H9 (cell line): ENCODE data around the gene PCDH9. TPM values are rescaled to one million over a fixed set of nuclear protein-coding genes. Genes with fewer than 3 reads are reported as not detected.

ENCODE experiments used
- DNase-seq: peaks from one replicate; pipeline ENCODE4 v3.0.0-alpha.2; 2017
- H2AFZ ChIP-seq: one replicate; pipeline ENCODE4 v1.6.1; 2013; ENCODE audit warnings: mild to moderate bottlenecking, low read length, control low read depth, moderate library complexity
- H2AK5ac ChIP-seq: 2 replicates; pipeline ENCODE4 v1.6.1; 2013; ENCODE audit warnings: low read length, control low read depth, mixed read lengths; ENCODE audit not compliant: insufficient read length
- H2BK120ac ChIP-seq: one replicate; pipeline ENCODE4 v1.6.1; 2013; ENCODE audit warnings: low read depth, mild to moderate bottlenecking, low read length, control low read depth, inconsistent platforms; ENCODE audit not compliant: poor library complexity, severe bottlenecking
- H2BK12ac ChIP-seq: 2 replicates; pipeline ENCODE4 v1.6.1; 2013; ENCODE audit warnings: low read length, control low read depth, mixed read lengths, low read depth; ENCODE audit not compliant: insufficient read length
- H2BK15ac ChIP-seq: 2 replicates; pipeline ENCODE4 v1.6.1; 2013; ENCODE audit warnings: low read depth, low read length, control low read depth
- H2BK20ac ChIP-seq: one replicate; pipeline ENCODE4 v1.6.1; 2013; ENCODE audit warnings: low read depth, mild to moderate bottlenecking, low read length, control low read depth, inconsistent platforms; ENCODE audit not compliant: poor library complexity, severe bottlenecking
- H2BK5ac ChIP-seq: 2 replicates; pipeline ENCODE4 v1.6.1; 2013; ENCODE audit warnings: low read length, control low read depth, mixed read lengths; ENCODE audit not compliant: insufficient read length
- H3K14ac ChIP-seq: 2 replicates; pipeline ENCODE4 v1.6.1; 2013; ENCODE audit warnings: low read length, control low read depth; ENCODE audit not compliant: insufficient read depth
- H3K18ac ChIP-seq: 2 replicates; pipeline ENCODE4 v1.6.1; 2013; ENCODE audit warnings: low read depth, mild to moderate bottlenecking, mixed read lengths, low read length, control low read depth; ENCODE audit not compliant: insufficient read length
- H3K23ac ChIP-seq: 2 replicates; pipeline ENCODE4 v1.6.1; 2013; ENCODE audit warnings: low read length, control low read depth, mixed read lengths, low read depth; ENCODE audit not compliant: insufficient read length
- H3K23me2 ChIP-seq: 2 replicates; pipeline ENCODE4 v1.6.1; 2013; ENCODE audit warnings: low read depth, mild to moderate bottlenecking, mixed read lengths, low read length, control low read depth; ENCODE audit not compliant: insufficient read length, poor library complexity, severe bottlenecking
- H3K27ac ChIP-seq: 2 replicates; pipeline ENCODE4 v1.5.1; 2013; ENCODE audit warnings: low read length, control low read depth, mixed read lengths, low read depth; ENCODE audit not compliant: insufficient read length
- H3K27me3 ChIP-seq: 2 replicates; pipeline ENCODE4 v1.6.1; 2013; ENCODE audit warnings: low read length, control low read depth, inconsistent platforms; ENCODE audit not compliant: insufficient read depth
- H3K4ac ChIP-seq: 2 replicates; pipeline ENCODE4 v1.6.1; 2013; ENCODE audit warnings: low read depth, mild to moderate bottlenecking, control low read depth, inconsistent platforms, low read length, moderate library complexity
- H3K4me1 ChIP-seq: 2 replicates; pipeline ENCODE4 v1.6.1; 2013; ENCODE audit warnings: low read length, control low read depth, inconsistent platforms; ENCODE audit not compliant: insufficient read depth
- H3K4me2 ChIP-seq: 2 replicates; pipeline ENCODE4 v1.6.1; 2013; ENCODE audit warnings: low read length, control low read depth, mixed read lengths; ENCODE audit not compliant: insufficient read length, insufficient read depth
- H3K56ac ChIP-seq: 2 replicates; pipeline ENCODE4 v1.6.1; 2013; ENCODE audit warnings: low read depth, mild to moderate bottlenecking, mixed read lengths, low read length, control low read depth; ENCODE audit not compliant: insufficient read length
- H3K79me1 ChIP-seq: 2 replicates; pipeline ENCODE4 v1.6.1; 2013; ENCODE audit warnings: low read depth, mild to moderate bottlenecking, moderate library complexity, low read length, control low read depth, inconsistent platforms; ENCODE audit not compliant: insufficient read depth, poor library complexity, severe bottlenecking
- H3K79me2 ChIP-seq: 2 replicates; pipeline ENCODE4 v1.6.1; 2013; ENCODE audit warnings: low read length, control low read depth, inconsistent platforms; ENCODE audit not compliant: insufficient read depth
- H3K9ac ChIP-seq: 2 replicates; pipeline ENCODE4 v1.6.1; 2013; ENCODE audit warnings: low read length, control low read depth, mixed read lengths; ENCODE audit not compliant: insufficient read length; ENCODE audit errors: extremely low read depth
- H3K9me3 ChIP-seq: one replicate; pipeline ENCODE4 v1.6.1; 2013; ENCODE audit warnings: low read depth, low read length, inconsistent platforms; ENCODE audit not compliant: control insufficient read depth
- H3T11ph ChIP-seq: one replicate; pipeline ENCODE4 v1.6.1; 2013; ENCODE audit warnings: mild to moderate bottlenecking, low read length, control low read depth, inconsistent platforms
- H4K20me1 ChIP-seq: one replicate; pipeline ENCODE4 v1.6.1; 2013; ENCODE audit not compliant: control insufficient read depth, insufficient read length, insufficient read depth
- H4K5ac ChIP-seq: 2 replicates; pipeline ENCODE4 v1.6.1; 2013; ENCODE audit warnings: low read depth, mild to moderate bottlenecking, mixed read lengths, low read length, control low read depth; ENCODE audit not compliant: insufficient read length
- H4K8ac ChIP-seq: replicated peaks from 2 replicates; pipeline ENCODE4 v1.6.1; 2013; ENCODE audit warnings: low read length, control low read depth, mixed read lengths, low read depth; ENCODE audit not compliant: insufficient read length
- H4K91ac ChIP-seq: 2 replicates; pipeline ENCODE4 v1.6.1; 2013; ENCODE audit warnings: low read depth, mild to moderate bottlenecking, moderate library complexity, mixed read lengths, low read length, control low read depth; ENCODE audit not compliant: insufficient read length
- H3K27ac Mint-ChIP-seq, 3 experiments: 2 replicates in 2 of 3; 3 replicates in 1 of 3; pipeline ENCODE4 v1.8.0; 2020 to 2021; ENCODE audit warnings: mixed read lengths in 3 of 3, mild to moderate bottlenecking in 1 of 3, moderate library complexity in 1 of 3
- H3K27me3 Mint-ChIP-seq: 2 replicates; pipeline ENCODE4 v1.8.0; 2021; ENCODE audit warnings: low read depth, mild to moderate bottlenecking, moderate library complexity, mixed read lengths
- H3K36me3 Mint-ChIP-seq, 3 experiments: 2 replicates in 2 of 3; 3 replicates in 1 of 3; pipeline ENCODE4 v1.8.0; 2020 to 2021; ENCODE audit warnings: low read depth in 3 of 3, mixed read lengths in 3 of 3; ENCODE audit not compliant: insufficient read depth in 1 of 3
- H3K4me1 Mint-ChIP-seq, 2 experiments: 2 replicates each; pipeline ENCODE4 v1.8.0; 2020; ENCODE audit warnings: mixed read lengths in 2 of 2
- H3K4me3 Mint-ChIP-seq, 2 experiments: 2 replicates in 1 of 2; 3 replicates in 1 of 2; pipeline ENCODE4 v1.8.0; 2020 to 2021; ENCODE audit warnings: mild to moderate bottlenecking in 2 of 2, mixed read lengths in 2 of 2, moderate library complexity in 1 of 2
- H3K9me3 Mint-ChIP-seq, 2 experiments: 2 replicates in 1 of 2; 3 replicates in 1 of 2; pipeline ENCODE4 v1.8.0; 2020; ENCODE audit warnings: mild to moderate bottlenecking in 2 of 2, mixed read lengths in 2 of 2, moderate library complexity in 1 of 2
- whole genome bisulfite sequencing: extraction: QIAGEN DNeasy Blood & Tissue Kit; methylation state at CpG from one replicate; pipeline ENCODE4 v1.1.7; 2013; ENCODE audit warnings: missing lambda C conversion rate, low lambda C conversion rate, mixed read lengths; ENCODE audit not compliant: insufficient read length; ENCODE audit errors: extremely low coverage; 5-methylcytosine and 5-hydroxymethylcytosine counted together
- total RNA-seq: library from RNA; stranded (reverse); gene quantifications from 2 replicates; pipeline ENCODE4 v1.2.1, GENCODE V29; 2021
- TF ChIP-seq, protein P1 (sequence below): fragments of 200-600 bp; sonication (generic); conservative IDR thresholded peaks from 3 replicates; pipeline ENCODE4 v1.8.0; 2021; ENCODE audit warnings: antibody characterized with exemption, mild to moderate bottlenecking

The PCDH9 gene
- total RNA-seq, 1 experiment from 2014 or later = 0.11 TPM

DNA sequence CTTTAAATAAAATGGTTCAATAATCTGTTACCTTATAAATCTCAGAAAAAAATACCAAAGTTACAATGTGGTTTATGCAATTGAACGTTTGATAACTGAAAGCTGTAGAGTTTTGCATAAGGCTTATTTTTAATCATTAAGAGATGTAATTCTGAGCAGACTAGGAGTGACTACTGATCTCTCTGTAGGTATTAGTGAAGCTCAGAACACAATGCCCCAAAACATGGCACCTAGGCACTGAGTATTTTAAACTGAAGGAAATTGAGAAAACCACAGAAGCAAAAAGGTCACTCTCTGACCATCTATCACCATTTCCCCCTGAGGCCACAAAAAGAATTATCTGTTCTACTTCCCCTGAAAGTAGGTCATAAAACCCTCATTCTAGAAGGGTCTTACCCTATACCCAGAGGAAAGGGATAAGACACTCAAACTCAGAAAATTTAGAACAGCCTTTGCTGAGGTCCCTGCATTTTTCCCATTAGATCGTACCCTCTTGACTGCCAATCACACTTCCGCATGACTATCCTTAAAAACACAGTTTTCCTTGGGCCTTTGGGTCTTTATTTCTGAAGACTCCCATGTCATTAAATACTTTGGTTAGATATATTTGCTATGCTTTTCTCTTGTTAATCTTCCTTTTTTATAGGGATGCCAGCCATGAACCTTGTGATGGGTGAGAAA lies 158.1 kb downstream of the PCDH9 start:
- H4K5ac ChIP-seq = no peak overlapping the region
- no peak overlapping the region for H2AK5ac ChIP-seq
- no peak overlapping the region for H2BK120ac ChIP-seq
- Mint-ChIP-seq H3K9me3 (no peaks in the 10 kb centered on the region; a peak in 1 of 5 replicates), H3K4me3 (no peak overlapping the region), H3K36me3 (no peaks in the 10 kb centered on the region), H3K27ac (no peak overlapping the region; a peak in 1 of 7 replicates), H3K4me1 (peaks cover 14 to 19% of the 10 kb centered on the region in 2 experiments), H3K27me3 (no peaks in the 10 kb centered on the region)
- no peak overlapping the region for H3K4ac ChIP-seq
- no peak overlapping the region for H4K8ac ChIP-seq
- H3K23ac ChIP-seq = no peak overlapping the region
- no peaks in the 10 kb centered on the region for H3K4me1 ChIP-seq
- H3K27ac ChIP-seq = no peak overlapping the region
- H3K79me2 ChIP-seq = no peaks in the 10 kb centered on the region
- no peak overlapping the region for H2BK5ac ChIP-seq
- no peak overlapping the region for H3K9ac ChIP-seq
- DNase-seq = no peak
- no peaks in the 10 kb centered on the region for H3K79me1 ChIP-seq
- WGBS = no CpG with 5 or more reads among the region's 3 CpGs
- no peaks in the 10 kb centered on the region for H3K9me3 ChIP-seq
- no peak overlapping the region for H4K91ac ChIP-seq
- H3T11ph ChIP-seq = no peak overlapping the region
- no peak overlapping the region for H3K56ac ChIP-seq
- no peak overlapping the region for H2BK12ac ChIP-seq
- H3K23me2 ChIP-seq = no peaks in the 10 kb centered on the region
- TF ChIP-seq, protein P1, sequence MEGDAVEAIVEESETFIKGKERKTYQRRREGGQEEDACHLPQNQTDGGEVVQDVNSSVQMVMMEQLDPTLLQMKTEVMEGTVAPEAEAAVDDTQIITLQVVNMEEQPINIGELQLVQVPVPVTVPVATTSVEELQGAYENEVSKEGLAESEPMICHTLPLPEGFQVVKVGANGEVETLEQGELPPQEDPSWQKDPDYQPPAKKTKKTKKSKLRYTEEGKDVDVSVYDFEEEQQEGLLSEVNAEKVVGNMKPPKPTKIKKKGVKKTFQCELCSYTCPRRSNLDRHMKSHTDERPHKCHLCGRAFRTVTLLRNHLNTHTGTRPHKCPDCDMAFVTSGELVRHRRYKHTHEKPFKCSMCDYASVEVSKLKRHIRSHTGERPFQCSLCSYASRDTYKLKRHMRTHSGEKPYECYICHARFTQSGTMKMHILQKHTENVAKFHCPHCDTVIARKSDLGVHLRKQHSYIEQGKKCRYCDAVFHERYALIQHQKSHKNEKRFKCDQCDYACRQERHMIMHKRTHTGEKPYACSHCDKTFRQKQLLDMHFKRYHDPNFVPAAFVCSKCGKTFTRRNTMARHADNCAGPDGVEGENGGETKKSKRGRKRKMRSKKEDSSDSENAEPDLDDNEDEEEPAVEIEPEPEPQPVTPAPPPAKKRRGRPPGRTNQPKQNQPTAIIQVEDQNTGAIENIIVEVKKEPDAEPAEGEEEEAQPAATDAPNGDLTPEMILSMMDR = no peak
- H3K4me2 ChIP-seq = no peak overlapping the region
- no peaks in the 10 kb centered on the region for H3K27me3 ChIP-seq
- H2BK15ac ChIP-seq = no peak overlapping the region
- H3K18ac ChIP-seq = no peak overlapping the region
- no peaks in the 10 kb centered on the region for H4K20me1 ChIP-seq
- no peak overlapping the region for H2BK20ac ChIP-seq
- H2AFZ ChIP-seq = no peak overlapping the region
- no peak overlapping the region for H3K14ac ChIP-seq
